Endothelial cell of umbilical vein (primary cell): ENCODE data around the gene OR5AU1. TPM values are rescaled to one million over a fixed set of nuclear protein-coding genes. Genes with fewer than 3 reads are reported as not detected.

ENCODE experiments used
- BruUV-seq: library from RNA; stranded (reverse); fragments of 400-500 nt; replicated peaks from 2 replicates; lab custom pipeline; 2021; lab: Mats Ljungman, UMichigan
- CTCF ChIA-PET: fragments of 300-600, 350-600 bp; sonication (Branson Sonifier 250); formaldehyde crosslinking; loops from one replicate; lab custom pipeline; 2021; ENCODE audit warnings: antibody characterized with exemption, inconsistent platforms; lab: Charles Lee
- POLR2A ChIA-PET: fragments of 300-600, 350-600 bp; sonication (Branson Sonifier 250); formaldehyde crosslinking; loops from one replicate; lab custom pipeline; 2021; ENCODE audit warnings: antibody characterized with exemption, inconsistent platforms; lab: Charles Lee
- DNase-seq: peaks from one replicate; pipeline ENCODE4 v3.0.0-alpha.2; 2011; ENCODE audit warnings: low read depth, low spot score
- FAIRE-seq: peaks from 2 replicates; lab custom pipeline; 2011; peaks lifted over from hg19 to GRCh38; lab: Jason Lieb, UNC
- H2AFZ ChIP-seq: 2 replicates; pipeline ENCODE4 v1.6.0; 2012; ENCODE audit warnings: low read depth, low read length, control low read depth, inconsistent platforms
- H3K27ac ChIP-seq: 2 replicates; pipeline ENCODE4 v1.5.1; 2011; ENCODE audit warnings: low read depth, mild to moderate bottlenecking, control low read depth, low read length, moderate library complexity; ENCODE audit not compliant: insufficient read depth
- H3K27me3 ChIP-seq, 2 experiments: 2 replicates each; pipeline versions ENCODE4 v1.6.0 to v1.6.1; 2011; ENCODE audit warnings: low read length in 2 of 2, mixed read lengths in 1 of 2; ENCODE audit not compliant: control insufficient read depth in 2 of 2, insufficient read depth in 2 of 2
- H3K36me3 ChIP-seq, 2 experiments: 2 replicates in 1 of 2; 3 replicates in 1 of 2; pipeline ENCODE4 v1.5.1; 2011; ENCODE audit warnings: low read length in 2 of 2, mild to moderate bottlenecking in 1 of 2, moderate library complexity in 1 of 2; ENCODE audit not compliant: control insufficient read depth in 2 of 2, insufficient read depth in 2 of 2; ENCODE audit errors: extremely low read depth in 1 of 2
- H3K4me1 ChIP-seq: 3 replicates; pipeline ENCODE4 v1.5.1; 2011; ENCODE audit warnings: mild to moderate bottlenecking, low read length; ENCODE audit not compliant: control insufficient read depth, insufficient read depth; ENCODE audit errors: extremely low read depth
- H3K4me2 ChIP-seq: 2 replicates; pipeline ENCODE4 v1.6.1; 2011; ENCODE audit warnings: low read length, control low read depth, mixed read lengths; ENCODE audit not compliant: insufficient read depth
- H3K4me3 ChIP-seq, 3 experiments: fragments of 200-600 bp in 1 of 3; sonication (generic), shearing (Covaris generic) in 1 of 3; replicated peaks in 1 of 3; 2 replicates each; pipeline ENCODE4 v1.5.1; 2011 to 2016; ENCODE audit warnings: control low read depth in 3 of 3, low read length in 3 of 3, mild to moderate bottlenecking in 2 of 3, inconsistent platforms in 1 of 3, low read depth in 1 of 3, moderate library complexity in 1 of 3; ENCODE audit not compliant: insufficient read depth in 1 of 3
- H3K79me2 ChIP-seq: 2 replicates; pipeline ENCODE4 v1.6.0; 2012; ENCODE audit warnings: low read length, inconsistent platforms; ENCODE audit not compliant: control insufficient read depth, insufficient read depth
- H3K9ac ChIP-seq: replicated peaks from 2 replicates; pipeline ENCODE3; 2011; ENCODE audit warnings: low read length, control low read depth; ENCODE audit not compliant: insufficient read depth; ENCODE audit errors: extremely low read depth
- H3K9me1 ChIP-seq: replicated peaks from 3 replicates; pipeline ENCODE4 v1.6.0; 2011; ENCODE audit warnings: mild to moderate bottlenecking, low read length; ENCODE audit not compliant: control insufficient read depth, insufficient read depth; ENCODE audit errors: extremely low read depth
- H3K9me3 ChIP-seq: replicated peaks from 2 replicates; pipeline ENCODE4 v1.5.1; 2012; ENCODE audit warnings: low read length, inconsistent platforms; ENCODE audit not compliant: control insufficient read depth, insufficient read depth
- H4K20me1 ChIP-seq: replicated peaks from 2 replicates; pipeline ENCODE3; 2011; ENCODE audit warnings: mild to moderate bottlenecking, low read length; ENCODE audit not compliant: control insufficient read depth, insufficient read depth; ENCODE audit errors: extremely low read depth
- CTCF ChIP-seq, 2 donors: IDR thresholded peaks; 1 replicate in 1 of 2; 2 replicates in 1 of 2; pipeline ENCODE4 v1.5.1; 2011; ENCODE audit warnings: low read length in 2 of 2, mild to moderate bottlenecking in 2 of 2, moderate library complexity in 2 of 2, control low read depth in 1 of 2, inconsistent platforms in 1 of 2, low read depth in 1 of 2; ENCODE audit not compliant: insufficient read depth in 1 of 2; ENCODE audit errors: extremely low read depth in 1 of 2
- EZH2 ChIP-seq: IDR thresholded peaks from 2 replicates; pipeline ENCODE4 v1.6.1; 2012; ENCODE audit warnings: borderline replicate concordance, low read depth, mild to moderate bottlenecking, moderate library complexity, low read length, inconsistent platforms; ENCODE audit not compliant: severe bottlenecking
- FOS ChIP-seq: IDR thresholded peaks from 2 replicates; pipeline ENCODE4 v1.6.1; 2011; ENCODE audit warnings: mild to moderate bottlenecking, low read length, moderate library complexity, borderline replicate concordance; ENCODE audit not compliant: insufficient read depth
- GATA2 ChIP-seq: IDR thresholded peaks from 2 replicates; pipeline ENCODE4 v1.7.0; 2011; ENCODE audit warnings: low read depth, mild to moderate bottlenecking, moderate library complexity, mixed read lengths, low read length; ENCODE audit not compliant: insufficient read length, insufficient read depth
- JUN ChIP-seq: IDR thresholded peaks from 2 replicates; pipeline ENCODE4 v1.6.1; 2011; ENCODE audit warnings: borderline replicate concordance, low read depth; ENCODE audit not compliant: insufficient read length, insufficient read depth
- MAX ChIP-seq: IDR thresholded peaks from 2 replicates; pipeline ENCODE4 v1.6.1; 2011; ENCODE audit not compliant: insufficient read depth, insufficient read length
- MYC ChIP-seq: IDR thresholded peaks from one replicate; pipeline ENCODE4 v1.6.1; 2011; ENCODE audit warnings: mild to moderate bottlenecking, low read depth, low read length
- POLR2A ChIP-seq: IDR thresholded peaks from 2 replicates; pipeline ENCODE4 v1.6.1; 2012; ENCODE audit warnings: low read depth, mild to moderate bottlenecking, control low read depth, low read length
- dilution Hi-C: fragments of 300-500 bp; cut with MboI; formaldehyde crosslinking; loops from one replicate; pipeline ENCODE4 v1.15.0; 2019; ENCODE audit warnings: low sequenced_read_pairs; ENCODE audit not compliant: extremely low pct_ligation_motif_present
- intact Hi-C: fragments of 100-400 bp; cut with micrococcal nuclease; formaldehyde crosslinking; loops from one replicate; pipeline ENCODE4 v1.10.0; 2022
- polyA plus RNA-seq, 4 experiments: library from polyadenylated mRNA; depleted of rRNA in 3 of 4; stranded (reverse) in 3 of 4; unstranded in 1 of 4; fragments of >200 nt; gene quantifications; 2 replicates each; pipeline versions ENCODE4 v1.2.1 to v1.2.3, GENCODE V29; 2011 to 2012; ENCODE audit warnings: missing spikeins in 1 of 4
- total RNA-seq: library from RNA; stranded (reverse); gene quantifications from 2 replicates; pipeline ENCODE4 v1.2.3, GENCODE V29; 2021

OR5AU1 gene
- total and polyA plus RNA-seq, 2 donors (not counting 3 experiments of a cell fraction or from before 2014, with no cell fraction given), result not detected

- H4K20me1 ChIP-seq, result no peaks in the 10 kb centered on the region
- no peak overlapping the region for H3K4me3 ChIP-seq
- DNase-seq (peak; percentile 69), FAIRE-seq (peak; percentile 71)
- BruUV-seq, result no TSS peak
- no peaks in the 10 kb centered on the region for H3K9me3 ChIP-seq
- H3K27ac ChIP-seq, result no peak overlapping the region
- no peaks in the 10 kb centered on the region for H3K79me2 ChIP-seq
- dilution Hi-C loops, result no loop called here
- intact Hi-C loops, result no loop called here
- H3K9ac ChIP-seq, result no peak overlapping the region
- H3K9me1 ChIP-seq, result no peaks in the 10 kb centered on the region
- TF ChIP-seq JUN, result no peak
- peak; percentile 90 to 92 for TF ChIP-seq CTCF (IDR thresholded peaks at IDR 0.05; ENCODE audit: extremely low read depth in 1 of 2, insufficient read depth in 1 of 2, low read depth in 1 of 2, low read length in 2 of 2)
- H2AFZ ChIP-seq, result peak overlapping the region; percentile 85
- CTCF ChIA-PET, result interaction anchor here (1.2 to 10.4 kb wide), 5 partner anchors 11 to 92 kb away, joined by 3 to 310 read pairs (median 130); partner anchors contain the start of gene ARHGEF40
- H3K36me3 ChIP-seq, result no peaks in the 10 kb centered on the region
- peaks cover 3 to 4% of the 10 kb centered on the region in 2 experiments for H3K27me3 ChIP-seq
- peak overlapping the region; percentile 56 for H3K4me2 ChIP-seq
- POLR2A ChIA-PET, result no interaction called here
- H3K4me1 ChIP-seq, result peaks cover 14% of the 10 kb centered on the region
Observed at GRCh38 chr14:21106498-21107282, 49.2 kb downstream of the OR5AU1 start.

- Histone ChIP-seq H4K20me1 (no peaks in the 10 kb centered on the region), H2AFZ (no peak overlapping the region), H3K9me3 (no peaks in the 10 kb centered on the region), H3K36me3 (no peaks in the 10 kb centered on the region), H3K27ac (no peak overlapping the region), H3K27me3 (peaks cover 4 to 5% of the 10 kb centered on the region in 2 experiments), H3K4me3 (no peak overlapping the region), H3K9me1 (no peaks in the 10 kb centered on the region), H3K4me2 (no peak overlapping the region), H3K4me1 (peaks cover 14% of the 10 kb centered on the region), H3K9ac (no peak overlapping the region), H3K79me2 (no peaks in the 10 kb centered on the region)
- CTCF ChIA-PET, result interaction anchor here (2.8 to 10.4 kb wide), 5 partner anchors 10 to 91 kb away, joined by 36 to 310 read pairs (median 130); partner anchors contain the start of gene ARHGEF40
- TF ChIP-seq FOS (no peak), POLR2A (no peak), MAX (no peak), EZH2 (no peak), JUN (no peak), MYC (no peak), GATA2 (no peak), CTCF (IDR thresholded peaks at IDR 0.05; ENCODE audit: extremely low read depth in 1 of 2, insufficient read depth in 1 of 2, low read depth in 1 of 2, low read length in 2 of 2) (no peak)
- no TSS peak for BruUV-seq
- no peak for FAIRE-seq
- no peak for DNase-seq
- dilution Hi-C loops (no loop called here), intact Hi-C loops (no loop called here)
- POLR2A ChIA-PET, result no interaction called here
Observed at GRCh38 chr14:21106176-21106497, 49.7 kb downstream of the OR5AU1 start.
